Common myeloid progenitor, CD34-positive (primary cell): ENCODE results near the gene TRMT1.

Experiments
- CTCF ChIA-PET: fragments of 350-600 bp; sonication (Branson Sonifier 250); formaldehyde crosslinking; loops from one replicate; lab custom pipeline; 2021; ENCODE audit warnings: antibody characterized with exemption; lab: Charles Lee
- POLR2A ChIA-PET: fragments of 350-600 bp; sonication (Branson Sonifier 250); formaldehyde crosslinking; loops from one replicate; lab custom pipeline; 2021; ENCODE audit warnings: antibody characterized with exemption; lab: Charles Lee
- DNase-seq, 3 donors: peaks; one replicate each; pipeline versions ENCODE4 v3.0.0 to v3.0.0-alpha.2; 2013
- H3K27ac ChIP-seq, 2 experiments: 1 replicate in 1 of 2; 2 replicates in 1 of 2; pipeline ENCODE4 v1.7.0; 2013; ENCODE audit warnings: inconsistent platforms in 2 of 2, low read length in 2 of 2, mild to moderate bottlenecking in 2 of 2, low read depth in 1 of 2, moderate library complexity in 1 of 2; ENCODE audit not compliant: severe bottlenecking in 2 of 2, insufficient read depth in 1 of 2, poor library complexity in 1 of 2
- H3K27me3 ChIP-seq, 5 experiments: replicated peaks in 2 of 5; 1 replicate in 3 of 5; 2 replicates in 2 of 5; pipeline versions ENCODE4 v1.6.1 to v1.7.0; 2013; ENCODE audit warnings: low read length in 4 of 5, mild to moderate bottlenecking in 2 of 5, moderate library complexity in 2 of 5, inconsistent platforms in 1 of 5; ENCODE audit not compliant: insufficient read depth in 5 of 5, control insufficient read depth in 4 of 5
- H3K36me3 ChIP-seq, 4 experiments: 1 replicate in 2 of 4; 2 replicates in 2 of 4; pipeline versions ENCODE4 v1.6.1 to v1.7.0; 2013; ENCODE audit warnings: low read length in 3 of 4, control low read depth in 1 of 4, mild to moderate bottlenecking in 1 of 4; ENCODE audit not compliant: control insufficient read depth in 4 of 4, insufficient read depth in 4 of 4
- H3K4me1 ChIP-seq, 4 experiments: 1 replicate in 3 of 4; 2 replicates in 1 of 4; pipeline versions ENCODE4 v1.6.1 to v1.7.1; 2013; ENCODE audit warnings: low read length in 3 of 4, mild to moderate bottlenecking in 3 of 4, control low read depth in 1 of 4, inconsistent platforms in 1 of 4, moderate library complexity in 1 of 4; ENCODE audit not compliant: control insufficient read depth in 4 of 4, insufficient read depth in 4 of 4; ENCODE audit errors: control extremely low read depth in 1 of 4
- H3K4me3 ChIP-seq, 7 experiments: 1 replicate in 4 of 7; 2 replicates in 3 of 7; pipeline versions ENCODE4 v1.5.1 to v1.7.0; 2013; ENCODE audit warnings: mild to moderate bottlenecking in 7 of 7, low read length in 6 of 7, moderate library complexity in 6 of 7, inconsistent platforms in 2 of 7, low read depth in 2 of 7, control low read depth in 1 of 7; ENCODE audit not compliant: insufficient read depth in 4 of 7, control insufficient read depth in 1 of 7; ENCODE audit errors: extremely low read depth in 1 of 7
- H3K9me3 ChIP-seq, 5 experiments: 1 replicate in 4 of 5; 2 replicates in 1 of 5; pipeline versions ENCODE4 v1.6.1 to v1.7.1; 2013; ENCODE audit warnings: low read length in 4 of 5, mild to moderate bottlenecking in 2 of 5, inconsistent platforms in 1 of 5, low read depth in 1 of 5, moderate library complexity in 1 of 5; ENCODE audit not compliant: control insufficient read depth in 4 of 5, insufficient read depth in 2 of 5; ENCODE audit errors: control extremely low read depth in 1 of 5
- WGBS: methylation state at CpG from one replicate; pipeline ENCODE4 v1.1.5; 2013; ENCODE audit not compliant: insufficient coverage; 5-methylcytosine and 5-hydroxymethylcytosine counted together

TRMT1 gene

DNA sequence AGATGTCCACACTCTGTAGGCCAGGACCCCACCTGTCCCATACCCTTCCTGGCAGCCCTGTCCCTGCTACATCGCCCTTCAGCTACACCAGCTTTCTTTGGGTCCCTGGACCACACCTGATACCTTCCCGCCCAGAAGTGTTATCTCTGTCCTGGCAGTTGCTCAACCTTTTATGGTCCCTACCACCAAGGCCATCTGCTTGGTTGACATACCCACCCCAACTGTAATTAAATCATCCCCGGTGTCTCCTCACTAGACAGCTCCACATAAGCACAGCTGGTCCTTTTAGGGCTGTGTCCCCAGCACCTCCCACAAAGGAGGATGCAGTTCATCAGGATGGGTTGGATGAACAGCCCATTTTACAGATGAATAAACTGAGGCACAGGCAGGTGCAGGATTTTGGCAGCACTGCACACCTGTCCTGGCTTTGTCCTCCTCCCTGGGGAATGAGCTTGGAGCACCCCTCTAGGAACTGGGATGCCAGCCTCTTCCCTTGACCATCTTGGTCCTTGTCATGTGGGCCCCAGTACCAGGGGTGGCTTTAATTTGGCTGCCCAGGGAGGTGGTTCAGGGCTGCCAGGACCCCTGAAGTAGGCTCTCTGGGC is 14.4 kb upstream of the TRMT1 start:
- POLR2A ChIA-PET: no interaction called here
- Histone ChIP-seq H3K27me3 (no peaks in the 10 kb centered on the region), H3K4me1 (peaks cover 0 to 14% (median 9%) of the 10 kb centered on the region in 4 experiments), H3K4me3 (no peak overlapping the region), H3K36me3 (peaks cover 0 to 46% (median 18%) of the 10 kb centered on the region in 4 experiments), H3K9me3 (no peaks in the 10 kb centered on the region), H3K27ac (no peak overlapping the region)
- WGBS: 100% methylated on average over 3 of the region's 3 CpGs
- CTCF ChIA-PET: interaction anchor here (0.7 to 2.5 kb wide), 4 partner anchors 11 to 17 kb away, joined by 3 to 13 read pairs (median 4); no protein-coding TSS in a partner anchor
- DNase-seq: no peak

- DNase-seq: no peak
- Histone ChIP-seq H3K9me3 (no peaks in the 10 kb centered on the region), H3K27me3 (no peaks in the 10 kb centered on the region), H3K27ac (no peak overlapping the region), H3K4me3 (no peak overlapping the region), H3K36me3 (peaks cover 0 to 35% (median 9%) of the 10 kb centered on the region in 4 experiments), H3K4me1 (peaks cover 0 to 14% (median 9%) of the 10 kb centered on the region in 4 experiments)
- WGBS: 94% methylated on average over 6 of the region's 9 CpGs
- POLR2A ChIA-PET: no interaction called here
- CTCF ChIA-PET: interaction anchor here (0.9 to 2.6 kb wide), 4 partner anchors 8 to 12 kb away, joined by 3 to 8 read pairs (median 5); partner anchors contain the start of gene NACC1
These were observed 12.8 kb upstream of the TRMT1 start for GRCh38 chr19:13129384-13129783.

DNA sequence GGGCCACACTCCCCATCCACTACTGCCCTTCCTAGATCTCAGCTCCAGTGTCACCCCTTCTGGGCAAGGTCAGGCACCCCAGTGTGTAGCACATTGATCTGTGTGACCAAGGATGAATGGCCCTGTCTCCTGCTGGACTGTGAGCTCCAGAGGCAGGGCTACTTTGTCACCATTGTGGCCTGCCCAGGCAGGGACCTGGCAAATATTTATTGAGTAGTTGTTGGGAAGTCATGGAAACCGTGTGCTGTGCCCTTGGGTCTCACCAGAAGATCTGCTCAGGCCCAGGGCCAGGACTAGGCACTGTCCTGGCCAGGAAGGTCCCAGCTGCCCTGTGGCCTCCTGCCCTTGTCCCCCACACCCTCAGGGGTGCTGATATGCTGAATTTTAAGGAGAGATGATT is 12.0 kb upstream of the TRMT1 start:
- ChIA-PET CTCF (interaction anchor here (0.6 to 2.6 kb wide), 7 partner anchors 8 to 103 kb away, joined by 3 to 8 read pairs (median 3); partner anchors contain the start of gene NACC1), POLR2A (no interaction called here)
- Histone ChIP-seq H3K36me3 (peaks cover 0 to 39% (median 8%) of the 10 kb centered on the region in 4 experiments), H3K27ac (no peak overlapping the region), H3K4me3 (no peak overlapping the region), H3K4me1 (peaks cover 0 to 14% (median 9%) of the 10 kb centered on the region in 4 experiments), H3K9me3 (no peaks in the 10 kb centered on the region), H3K27me3 (no peaks in the 10 kb centered on the region)
- WGBS: 100% methylated on average over 1 of the region's 1 CpG
- DNase-seq: no peak

DNA sequence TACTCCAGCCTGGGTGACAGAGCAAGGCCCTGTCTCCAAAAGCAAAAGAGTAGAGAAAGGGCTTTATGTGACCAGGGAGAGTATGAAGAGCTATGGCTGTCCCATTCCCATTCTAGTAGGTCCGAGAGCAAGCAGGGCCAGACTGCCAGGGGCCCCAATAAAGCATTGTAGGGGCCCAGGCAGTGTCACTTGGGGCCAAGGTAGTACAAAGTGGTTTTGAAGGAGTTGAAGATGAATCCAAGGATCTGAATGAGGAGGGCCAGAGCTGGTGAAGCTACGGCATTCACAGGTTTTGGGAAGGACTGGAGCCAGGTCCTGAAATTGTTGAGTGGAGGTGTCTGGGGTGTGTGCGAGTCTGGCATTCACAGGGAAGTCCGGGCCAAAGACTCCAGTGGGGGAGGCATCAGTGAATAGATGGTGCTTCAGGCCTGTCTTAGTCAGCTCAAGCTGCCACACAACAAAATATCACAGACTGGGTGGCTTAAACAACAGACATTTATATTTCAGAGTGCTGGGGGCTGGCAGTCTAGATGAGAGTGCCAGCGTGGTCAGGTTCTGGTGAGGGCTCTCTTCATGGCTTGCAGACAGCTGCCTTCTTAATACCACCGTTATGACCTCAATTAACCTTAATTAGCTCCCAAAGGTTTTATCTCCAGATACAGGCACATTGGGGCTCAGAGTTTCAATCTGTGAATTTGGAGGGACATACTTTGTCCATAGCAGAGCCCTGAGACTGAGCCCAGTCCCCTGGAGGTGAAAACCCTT is 11.5 kb upstream of the TRMT1 start:
- H3K27ac ChIP-seq: no peak overlapping the region
- peaks cover 0 to 12% (median 9%) of the 10 kb centered on the region in 4 experiments for H3K4me1 ChIP-seq
- no peaks in the 10 kb centered on the region for H3K27me3 ChIP-seq
- POLR2A ChIA-PET: no interaction called here
- H3K9me3 ChIP-seq: no peaks in the 10 kb centered on the region
- DNase-seq: no peak
- no peak overlapping the region for H3K4me3 ChIP-seq
- CTCF ChIA-PET: interaction anchor here (0.6 to 2.6 kb wide), 7 partner anchors 8 to 145 kb away, joined by 3 to 8 read pairs (median 4); partner anchors contain the start of gene NACC1
- peaks cover 0 to 45% (median 8%) of the 10 kb centered on the region in 4 experiments for H3K36me3 ChIP-seq
- WGBS: 98% methylated on average over 6 of the region's 6 CpGs

DNA sequence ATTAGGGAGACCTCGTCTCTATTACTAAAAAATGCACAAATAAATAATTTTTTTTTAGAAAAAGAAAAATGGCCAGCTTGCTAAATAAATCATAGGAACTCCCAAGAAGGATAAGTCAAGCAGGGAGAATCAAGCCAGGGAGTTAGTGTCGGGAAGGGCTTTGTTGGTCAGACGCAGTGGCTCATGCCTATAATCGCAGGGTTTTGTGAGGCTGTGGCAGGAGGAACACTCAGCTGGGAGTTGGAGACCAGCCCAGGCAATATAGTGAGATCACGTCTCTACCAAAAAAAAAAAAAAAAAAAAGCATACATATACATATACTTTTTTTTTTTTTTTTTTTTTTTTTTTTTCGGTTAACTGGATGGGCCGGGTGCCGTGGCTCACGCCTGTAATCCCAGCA is 10.5 kb upstream of the TRMT1 start:
- no peak overlapping the region for H3K4me3 ChIP-seq
- WGBS: no CpG with 5 or more reads among the region's 9 CpGs
- POLR2A ChIA-PET: no interaction called here
- H3K9me3 ChIP-seq: no peaks in the 10 kb centered on the region
- no peaks in the 10 kb centered on the region for H3K27me3 ChIP-seq
- peaks cover 0 to 49% (median 8%) of the 10 kb centered on the region in 4 experiments for H3K36me3 ChIP-seq
- DNase-seq: no peak
- CTCF ChIA-PET: interaction anchor here (1.0 to 2.6 kb wide), 3 partner anchors 10 to 33 kb away, joined by 3 to 8 read pairs (median 3); partner anchors contain the start of gene NACC1
- no peak overlapping the region for H3K27ac ChIP-seq
- H3K4me1 ChIP-seq: peaks cover 0 to 6% (median 2%) of the 10 kb centered on the region in 4 experiments

- POLR2A ChIA-PET: no interaction called here
- CTCF ChIA-PET: interaction anchor here (1.1 kb wide), 2 partner anchors 12 to 62 kb away, joined by 3 to 4 read pairs; no protein-coding TSS in a partner anchor
- H3K9me3 ChIP-seq: no peaks in the 10 kb centered on the region
- DNase-seq: no peak
- 95% methylated on average over 18 of the region's 20 CpGs for WGBS
- peaks cover 0 to 47% (median 11%) of the 10 kb centered on the region in 4 experiments for H3K36me3 ChIP-seq
- H3K4me3 ChIP-seq: no peak overlapping the region
- no peaks in the 10 kb centered on the region for H3K27me3 ChIP-seq
- no peak overlapping the region for H3K27ac ChIP-seq
- peaks cover 0 to 19% (median 14%) of the 10 kb centered on the region in 4 experiments for H3K4me1 ChIP-seq
These were observed 6.7 kb upstream of the TRMT1 start for GRCh38 chr19:13122980-13123957.
